GM10847 (cell line): ENCODE data around the gene HPRT1.

Experiments
- POLR2A ChIP-seq: IDR thresholded peaks from 2 replicates; pipeline ENCODE4 v1.6.1; 2011; ENCODE audit not compliant: insufficient read length; ENCODE audit errors: extremely low read depth

The HPRT1 gene, protein sequence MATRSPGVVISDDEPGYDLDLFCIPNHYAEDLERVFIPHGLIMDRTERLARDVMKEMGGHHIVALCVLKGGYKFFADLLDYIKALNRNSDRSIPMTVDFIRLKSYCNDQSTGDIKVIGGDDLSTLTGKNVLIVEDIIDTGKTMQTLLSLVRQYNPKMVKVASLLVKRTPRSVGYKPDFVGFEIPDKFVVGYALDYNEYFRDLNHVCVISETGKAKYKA

DNA sequence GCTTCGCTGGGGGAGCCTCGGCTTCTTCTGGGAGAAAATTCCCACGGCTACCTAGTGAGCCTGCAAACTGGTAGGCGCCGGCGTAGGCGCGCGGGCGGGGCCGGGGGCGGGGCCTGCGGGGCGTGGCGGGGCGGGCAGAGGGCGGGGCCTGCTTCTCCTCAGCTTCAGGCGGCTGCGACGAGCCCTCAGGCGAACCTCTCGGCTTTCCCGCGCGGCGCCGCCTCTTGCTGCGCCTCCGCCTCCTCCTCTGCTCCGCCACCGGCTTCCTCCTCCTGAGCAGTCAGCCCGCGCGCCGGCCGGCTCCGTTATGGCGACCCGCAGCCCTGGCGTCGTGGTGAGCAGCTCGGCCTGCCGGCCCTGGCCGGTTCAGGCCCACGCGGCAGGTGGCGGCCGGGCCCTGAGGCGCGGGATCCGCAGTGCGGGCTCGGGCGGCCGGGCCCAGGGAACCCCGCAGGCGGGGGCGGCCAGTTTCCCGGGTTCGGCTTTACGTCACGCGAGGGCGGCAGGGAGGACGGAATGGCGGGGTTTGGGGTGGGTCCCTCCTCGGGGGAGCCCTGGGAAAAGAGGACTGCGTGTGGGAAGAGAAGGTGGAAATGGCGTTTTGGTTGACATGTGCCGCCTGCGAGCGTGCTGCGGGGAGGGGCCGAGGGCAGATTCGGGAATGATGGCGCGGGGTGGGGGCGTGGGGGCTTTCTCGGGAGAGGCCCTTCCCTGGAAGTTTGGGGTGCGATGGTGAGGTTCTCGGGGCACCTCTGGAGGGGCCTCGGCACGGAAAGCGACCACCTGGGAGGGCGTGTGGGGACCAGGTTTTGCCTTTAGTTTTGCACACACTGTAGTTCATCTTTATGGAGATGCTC is at the start of gene HPRT1:
TSS of gene HPRT1 (plus strand) at position 161 of the 857 bp plus-strand sequence. CDS start at position 308, 147 bp downstream.
- peak; percentile 55 for TF ChIP-seq POLR2A

DNA sequence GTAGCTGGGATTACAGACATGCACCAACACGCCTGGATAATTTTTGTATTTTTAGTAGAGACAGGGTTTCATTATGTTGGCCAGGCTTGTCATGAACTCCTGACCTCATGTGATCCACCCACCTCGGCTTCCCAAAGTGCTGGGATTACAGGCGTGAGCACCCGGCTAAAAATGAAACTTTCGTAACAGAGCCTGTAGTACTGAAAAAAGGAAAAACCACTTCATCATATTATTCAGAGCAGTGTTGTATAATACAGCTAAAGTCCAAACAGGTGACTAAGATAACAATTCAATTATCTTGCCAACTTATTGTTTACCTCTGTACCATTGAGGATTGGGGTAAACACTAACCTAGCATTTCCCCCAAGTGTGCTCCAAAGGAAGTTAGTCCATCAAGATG is 43.9 kb upstream of the HPRT1 start:
- TF ChIP-seq POLR2A = no peak

DNA sequence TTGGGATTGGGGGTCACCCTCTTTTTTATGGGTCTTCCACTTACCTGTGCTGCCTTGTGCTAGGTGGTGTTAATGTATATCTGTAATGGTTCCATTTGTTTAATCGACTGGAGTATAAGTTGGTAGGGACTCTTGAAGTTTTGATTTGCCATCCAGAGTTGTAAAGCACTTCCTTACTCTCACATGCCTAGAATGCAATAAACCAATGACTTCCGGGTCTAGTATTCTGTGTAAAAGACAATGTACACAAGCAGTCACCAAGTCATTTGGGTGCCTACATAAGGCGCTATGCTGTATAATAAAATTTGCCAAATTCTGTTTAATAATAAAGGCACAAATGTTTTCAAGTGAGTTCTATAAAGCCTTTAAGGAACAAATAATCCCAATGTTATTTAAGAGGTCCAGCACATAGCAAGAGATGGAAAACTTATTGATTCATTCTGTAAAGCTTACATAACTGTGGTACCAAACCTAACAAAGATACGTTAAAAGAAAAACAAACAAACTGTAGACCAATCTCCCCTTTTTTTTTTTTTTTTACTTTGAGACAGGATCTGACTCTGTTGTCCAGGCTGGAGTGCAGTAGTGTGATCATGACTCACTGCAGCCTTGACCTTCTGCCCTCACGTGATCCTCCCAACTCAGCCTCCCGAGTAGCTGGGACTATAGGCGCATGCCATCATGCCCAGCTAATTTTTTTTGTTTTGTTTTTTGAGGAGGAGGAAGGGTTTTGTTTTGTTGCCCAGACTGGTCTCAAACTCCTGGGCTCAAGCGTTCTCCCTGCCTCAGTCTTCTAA is 41.5 kb upstream of the HPRT1 start:
- no peak for TF ChIP-seq POLR2A

DNA sequence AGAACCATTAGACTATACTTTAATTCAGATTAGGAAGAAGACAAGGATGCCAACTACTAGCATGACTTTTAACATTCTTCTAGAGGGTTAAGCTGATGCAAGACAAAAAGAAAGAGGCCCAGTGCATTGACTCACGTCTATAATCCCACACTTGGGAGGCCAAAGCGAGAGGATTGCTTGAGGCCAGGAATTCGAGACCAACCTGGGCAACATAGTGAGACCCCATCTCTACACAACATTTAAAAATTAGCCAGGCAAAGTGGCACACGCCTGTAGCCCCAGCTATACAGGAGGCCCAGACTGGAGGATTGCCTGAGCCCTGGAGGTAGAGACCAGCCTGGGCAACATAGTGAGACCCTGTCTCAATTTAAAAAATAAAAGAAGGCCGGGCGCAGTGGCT is 40.2 kb upstream of the HPRT1 start:
- no peak for TF ChIP-seq POLR2A

DNA sequence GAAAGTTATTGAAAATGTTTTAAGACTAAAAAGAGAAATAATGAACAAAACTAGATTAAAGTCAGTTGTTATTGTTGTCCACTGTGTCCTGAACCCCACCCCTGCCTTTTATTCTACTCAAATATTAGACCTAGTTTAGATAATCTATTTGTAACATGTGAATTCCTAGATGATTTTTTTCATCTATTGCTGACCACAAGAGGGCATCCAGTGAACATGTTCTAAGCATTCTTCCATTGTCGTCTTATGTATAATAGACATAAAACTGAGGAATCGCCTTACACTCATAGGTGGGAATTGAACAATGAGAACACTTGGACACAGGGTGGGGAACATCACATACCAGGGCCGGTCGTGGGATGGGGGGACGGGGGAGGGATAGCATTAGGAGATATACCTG is 36.4 kb upstream of the HPRT1 start:
- no peak for TF ChIP-seq POLR2A

DNA sequence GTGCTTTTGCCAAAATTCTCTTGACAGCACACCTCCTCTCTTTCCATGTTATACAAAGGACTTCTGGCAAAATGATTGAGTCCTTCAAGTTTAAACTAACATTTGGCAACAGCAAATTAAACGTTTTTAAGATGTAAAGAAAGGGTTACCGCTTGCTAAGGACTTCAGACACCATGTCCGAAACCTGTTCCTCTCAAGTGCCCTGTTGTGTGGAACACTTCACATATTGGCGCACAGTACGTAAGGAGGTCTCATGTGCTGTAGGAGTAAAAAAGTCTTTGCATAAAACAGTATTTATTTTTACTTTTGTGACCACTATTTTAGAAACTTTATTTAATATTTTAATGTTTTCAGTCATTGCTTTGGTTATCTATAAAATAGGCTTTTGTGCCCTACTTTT is 33.7 kb upstream of the HPRT1 start:
- no peak for TF ChIP-seq POLR2A

DNA sequence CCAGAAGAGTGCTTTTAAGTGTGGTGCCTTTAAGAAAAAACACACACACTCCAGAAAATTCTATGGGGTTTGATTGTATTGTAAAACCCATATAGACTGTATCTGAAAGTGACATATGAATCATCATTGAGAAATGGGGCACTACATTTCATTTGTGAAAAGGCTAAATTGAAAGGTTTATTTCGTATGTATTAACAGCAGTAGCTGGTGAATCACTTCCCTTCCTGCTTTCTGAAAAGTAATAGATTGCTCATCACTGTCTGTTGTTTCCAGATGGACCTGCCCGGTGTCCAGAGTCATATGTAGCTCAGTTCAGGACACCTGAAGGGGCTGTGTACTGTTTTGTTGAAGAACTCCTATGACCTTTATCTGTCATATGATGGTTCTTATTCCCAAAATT is 28.1 kb upstream of the HPRT1 start:
- no peak for TF ChIP-seq POLR2A

DNA sequence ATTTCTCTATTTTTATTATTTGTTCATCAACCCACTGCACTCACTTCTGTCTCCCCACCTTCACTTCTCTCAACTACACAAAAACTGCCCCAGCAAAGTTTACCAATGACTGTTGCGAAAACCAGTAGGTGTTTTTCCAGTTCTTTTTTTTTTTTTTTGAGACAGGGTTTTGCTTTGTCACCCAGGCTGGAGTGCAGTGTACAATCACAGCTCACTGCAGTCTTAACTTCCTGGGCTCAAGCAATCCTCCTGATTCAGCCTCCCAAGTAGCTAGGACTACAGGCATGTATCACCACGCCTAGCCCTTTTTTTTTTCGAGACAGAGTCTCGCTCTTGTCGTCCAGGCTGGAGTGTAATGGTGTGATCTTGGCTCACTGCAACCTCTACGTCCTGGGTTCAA is 24.1 kb upstream of the HPRT1 start:
- no peak for TF ChIP-seq POLR2A

DNA sequence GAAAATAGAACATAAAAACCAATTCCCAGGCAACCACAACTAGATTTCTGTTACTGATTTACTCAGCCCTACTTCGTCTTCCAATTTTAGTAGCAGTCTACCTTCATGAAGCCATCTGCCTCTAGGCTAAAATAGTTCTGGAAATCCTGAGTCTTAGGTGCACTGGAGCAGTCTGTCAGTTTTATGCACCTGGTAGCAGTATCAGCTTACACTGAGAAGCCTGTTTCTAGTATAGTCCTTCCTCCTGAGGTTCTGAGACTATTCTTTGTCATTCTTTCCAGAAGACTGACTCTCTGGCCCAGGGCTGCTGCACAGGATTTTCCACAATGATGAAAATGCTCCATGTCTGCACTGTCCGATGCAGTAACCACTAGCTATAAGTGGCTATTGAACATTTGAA is 16.9 kb upstream of the HPRT1 start:
- TF ChIP-seq POLR2A = no peak

DNA sequence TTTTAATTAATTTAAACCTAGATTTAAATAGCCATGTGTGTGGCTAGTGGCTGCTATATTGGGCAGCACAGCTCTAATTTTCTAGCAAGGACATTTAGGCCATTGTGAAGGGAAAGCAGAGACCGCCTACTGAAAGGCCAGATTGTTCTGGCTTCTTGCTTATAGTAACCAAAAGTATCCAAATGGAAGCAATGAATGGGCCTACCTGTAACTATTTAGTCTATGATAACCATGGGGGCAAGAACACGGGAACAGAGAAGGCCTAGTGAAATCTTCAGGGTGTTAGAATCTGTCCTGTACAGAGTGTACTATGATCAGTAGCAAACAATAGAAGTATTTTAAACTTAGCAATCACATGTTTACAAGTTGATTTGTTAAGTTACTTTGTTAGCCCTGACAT is 16.5 kb upstream of the HPRT1 start:
- TF ChIP-seq POLR2A = no peak

DNA sequence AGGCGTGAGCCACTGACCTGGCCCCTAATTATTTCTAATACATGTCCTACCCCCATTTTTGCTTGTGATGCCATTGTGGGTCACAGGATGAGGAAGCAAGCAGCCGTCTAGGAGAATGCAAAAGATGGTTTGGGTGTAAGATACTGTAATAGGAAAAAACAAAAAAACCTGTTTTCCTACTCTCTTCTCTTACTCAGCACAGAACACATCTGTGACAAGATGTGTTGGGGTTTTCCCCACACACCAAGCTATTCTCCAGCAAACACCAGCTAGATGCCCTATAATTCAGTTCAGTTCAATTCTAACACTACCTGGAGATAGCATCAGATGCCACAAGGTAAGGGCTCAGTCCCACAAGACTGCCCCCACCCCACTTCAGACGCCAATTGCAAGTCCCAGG is 15.3 kb upstream of the HPRT1 start:
- no peak for TF ChIP-seq POLR2A

DNA sequence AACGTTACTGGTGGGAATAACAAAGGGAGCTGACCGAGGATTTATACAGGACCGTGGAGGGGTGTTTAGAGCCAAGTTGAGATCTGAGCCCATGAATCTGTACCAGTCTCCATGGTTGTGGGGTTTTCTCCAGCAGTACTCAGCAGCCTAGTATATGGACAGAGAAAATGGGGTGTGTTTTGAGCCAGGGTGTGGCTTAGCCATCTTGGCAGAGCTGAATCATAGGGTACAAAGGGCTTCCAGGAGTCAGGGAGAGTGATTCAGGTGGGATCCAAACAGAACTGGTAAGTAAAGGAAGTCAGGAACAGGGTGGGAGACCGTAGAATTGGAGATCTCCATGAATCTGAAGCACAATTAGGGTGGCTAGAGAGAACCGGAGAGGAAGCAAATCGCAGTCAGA is 7.4 kb upstream of the HPRT1 start:
- no peak for TF ChIP-seq POLR2A

DNA sequence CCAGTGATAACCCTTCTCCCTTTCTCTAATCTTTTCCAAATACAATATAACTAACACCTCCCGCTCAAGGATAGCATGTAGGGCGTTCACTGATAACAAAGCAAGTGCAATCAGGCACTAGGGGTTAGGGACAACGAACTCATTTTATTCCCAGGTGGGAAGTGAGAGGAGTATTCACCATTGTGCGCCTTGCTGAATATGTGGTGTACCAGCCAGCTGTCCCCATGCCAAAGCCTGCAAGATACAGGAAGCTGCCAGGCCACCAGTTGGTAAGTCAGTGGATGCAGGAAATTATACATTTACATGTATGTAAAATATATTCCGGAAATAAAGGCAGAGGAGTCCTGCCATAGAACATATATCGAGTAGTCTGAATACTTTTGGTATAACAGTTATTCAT is 6.3 kb upstream of the HPRT1 start:
- no peak for TF ChIP-seq POLR2A

DNA sequence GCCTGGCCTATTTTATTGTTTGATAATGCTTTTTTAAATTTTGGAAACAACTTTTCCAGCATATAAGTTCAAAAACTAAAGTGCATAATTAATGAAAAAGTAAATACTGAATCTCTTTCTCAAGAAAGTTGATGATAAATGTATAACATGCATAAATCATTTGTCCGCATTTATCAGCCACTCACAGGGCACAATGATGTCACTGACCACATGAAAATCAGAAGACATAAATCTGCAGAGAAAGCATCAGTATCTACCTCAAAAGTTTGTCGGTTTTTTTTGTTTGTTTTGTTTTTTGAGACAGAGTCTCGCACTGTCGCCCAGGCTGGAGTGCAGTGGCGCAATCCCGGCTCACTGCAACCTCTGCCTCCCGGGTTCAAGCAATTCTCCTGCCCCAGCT is 5.5 kb upstream of the HPRT1 start:
- TF ChIP-seq POLR2A = no peak

DNA sequence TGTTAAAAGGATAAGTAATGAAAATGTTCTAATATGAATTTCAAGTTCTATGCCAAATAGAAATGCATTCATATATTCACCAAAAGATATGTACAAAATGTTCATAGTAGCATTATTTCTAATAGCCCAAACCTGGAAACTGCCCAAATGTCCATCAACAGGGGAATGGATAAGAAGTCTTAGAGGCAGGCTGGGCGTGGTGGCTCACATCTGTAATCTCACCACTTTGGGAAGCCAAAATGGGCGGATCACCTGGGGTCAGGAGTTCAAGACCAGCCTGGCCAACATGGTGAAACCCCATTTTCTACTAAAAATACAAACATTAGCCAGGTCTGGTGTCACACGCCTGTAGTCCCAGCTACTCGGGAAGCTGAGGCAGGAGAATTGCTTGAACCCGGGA is 2.3 kb upstream of the HPRT1 start:
- TF ChIP-seq POLR2A = no peak

DNA sequence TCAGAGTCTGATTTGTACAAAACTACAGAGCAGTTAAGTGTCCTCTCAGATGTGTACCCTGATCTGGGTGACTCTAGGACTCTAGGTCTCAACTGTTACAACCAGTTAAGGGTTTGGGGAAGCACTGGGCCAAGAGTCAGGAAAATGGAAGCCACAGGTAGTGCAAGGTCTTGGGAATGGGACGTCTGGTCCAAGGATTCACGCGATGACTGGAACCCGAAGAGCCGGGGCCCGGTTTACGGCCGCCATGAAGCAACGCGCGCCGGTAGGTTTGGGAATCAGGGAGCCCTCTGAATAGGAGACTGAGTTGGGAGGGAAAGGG is 321 bp upstream of the HPRT1 start:
- no peak for TF ChIP-seq POLR2A
